RWPE2 (cell line): ENCODE data around the gene TELO2.

Experiments
- ATAC-seq: fragments of 200-7000 bp; cut with Tn5 transposase; 3 replicates; pipeline ENCODE4 v1.9.1; 2021; ENCODE audit warnings: low read depth
- DNase-seq: peaks from one replicate; pipeline ENCODE4 v3.0.0-alpha.2; 2020; ENCODE audit warnings: low spot score
- H3K27ac ChIP-seq: fragments of 450-650 bp; 2 replicates; pipeline ENCODE4 v1.5.1; 2017; ENCODE audit warnings: mild to moderate bottlenecking; ENCODE audit not compliant: poor library complexity, severe bottlenecking
- H3K27me3 ChIP-seq: fragments of 250-450 bp; sonication (Bioruptor Pico); 2 replicates; pipeline ENCODE4 v1.5.1; 2021; ENCODE audit warnings: mild to moderate bottlenecking, moderate library complexity; ENCODE audit not compliant: insufficient read depth, poor library complexity, severe bottlenecking
- H3K36me3 ChIP-seq: fragments of 250-450 bp; sonication (Bioruptor Pico); 2 replicates; pipeline ENCODE4 v1.5.1; 2020; ENCODE audit warnings: low read depth, mild to moderate bottlenecking, moderate library complexity
- H3K4me1 ChIP-seq: fragments of 250-450 bp; sonication (Bioruptor Pico); 2 replicates; pipeline ENCODE4 v1.5.1; 2021; ENCODE audit warnings: mild to moderate bottlenecking, moderate library complexity; ENCODE audit not compliant: insufficient read depth, poor library complexity, severe bottlenecking
- H3K4me3 ChIP-seq: fragments of 250-450 bp; sonication (Bioruptor Pico); 2 replicates; pipeline ENCODE4 v1.5.1; 2021; ENCODE audit warnings: mild to moderate bottlenecking, moderate library complexity; ENCODE audit not compliant: severe bottlenecking
- H3K9me3 ChIP-seq: fragments of 250-450 bp; sonication (Bioruptor Pico); 2 replicates; pipeline ENCODE4 v1.5.1; 2021; ENCODE audit warnings: mild to moderate bottlenecking, moderate library complexity; ENCODE audit not compliant: severe bottlenecking
- CTCF ChIP-seq: fragments of 450-650 bp; IDR thresholded peaks from one replicate; pipeline ENCODE4 v1.5.1; 2017; ENCODE audit warnings: mild to moderate bottlenecking, moderate library complexity; ENCODE audit not compliant: poor library complexity, severe bottlenecking

Gene TELO2

GRCh38 chr16:1510272-1510671 is 17.1 kb downstream of the TELO2 start:
- Histone ChIP-seq H3K27me3 (no peaks in the 10 kb centered on the region), H3K36me3 (no peaks in the 10 kb centered on the region)

GRCh38 chr16:1510941-1511351 is 17.8 kb downstream of the TELO2 start:
- ATAC-seq (no peak), DNase-seq (no peak)
- peaks cover 4% of the 10 kb centered on the region for H3K9me3 ChIP-seq
- no peak for TF ChIP-seq CTCF
- no peak overlapping the region for H3K27ac ChIP-seq
- no peaks in the 10 kb centered on the region for H3K4me1 ChIP-seq
- no peaks in the 10 kb centered on the region for H3K36me3 ChIP-seq
- H3K27me3 ChIP-seq, result no peaks in the 10 kb centered on the region
- no peak overlapping the region for H3K4me3 ChIP-seq

More at GRCh38 chr16:1510272-1510671, 17.1 kb downstream of the TELO2 start:
- no peak overlapping the region for H3K27ac ChIP-seq
- H3K4me3 ChIP-seq, result no peak overlapping the region
- peaks cover 4% of the 10 kb centered on the region for H3K9me3 ChIP-seq
- H3K4me1 ChIP-seq, result no peaks in the 10 kb centered on the region
- TF ChIP-seq CTCF, result no peak
- DNase-seq (no peak), ATAC-seq (no peak)

GRCh38 chr16:1511662-1512569 is 18.8 kb downstream of the TELO2 start:
- no peak for TF ChIP-seq CTCF
- DNase-seq, result no peak
- ATAC-seq, result no peak; the same call in 2 of the 3 replicates
- H3K36me3 ChIP-seq, result no peaks in the 10 kb centered on the region
- no peaks in the 10 kb centered on the region for H3K4me1 ChIP-seq
- H3K27me3 ChIP-seq, result no peaks in the 10 kb centered on the region
- H3K27ac ChIP-seq, result no peak overlapping the region
- peaks cover 4% of the 10 kb centered on the region for H3K9me3 ChIP-seq
- H3K4me3 ChIP-seq, result no peak overlapping the region

- peaks cover 4% of the 10 kb centered on the region for H3K9me3 ChIP-seq
- no peak overlapping the region for H3K4me3 ChIP-seq
- DNase-seq (no peak), ATAC-seq (no peak)
- no peak overlapping the region for H3K27ac ChIP-seq
- H3K36me3 ChIP-seq, result no peaks in the 10 kb centered on the region
- H3K27me3 ChIP-seq, result no peaks in the 10 kb centered on the region
- TF ChIP-seq CTCF, result no peak
- H3K4me1 ChIP-seq, result no peaks in the 10 kb centered on the region
Observed at GRCh38 chr16:1512774-1513173, 19.6 kb downstream of the TELO2 start.

GRCh38 chr16:1514507-1514906 is 21.3 kb downstream of the TELO2 start:
- ATAC-seq, result no peak
- Histone ChIP-seq H3K4me3 (no peak overlapping the region), H3K27ac (no peak overlapping the region), H3K9me3 (peaks cover 4% of the 10 kb centered on the region), H3K4me1 (no peaks in the 10 kb centered on the region), H3K36me3 (no peaks in the 10 kb centered on the region), H3K27me3 (no peaks in the 10 kb centered on the region)
- DNase-seq, result no peak
- TF ChIP-seq CTCF, result no peak
